Type B pancreatic cell (in vitro differentiated cells): Measurements from ENCODE around the gene EIF5A. TPM values are rescaled to one million over a fixed set of nuclear protein-coding genes. Genes with fewer than 3 reads are reported as not detected.
"Not testable (repeated sequence)": the region's sequence is repeated elsewhere in the genome, so short reads cannot be mapped to it uniquely, and the experiment has no call there.

Source experiments
- DNase-seq: peaks from one replicate; pipeline ENCODE4 v3.0.0; 2021; ENCODE audit warnings: mixed read lengths; ENCODE audit not compliant: unreplicated experiment; ENCODE audit errors: extremely low spot score
- H3K27ac Mint-ChIP-seq: 2 replicates; pipeline ENCODE4 v1.8.0; 2021; ENCODE audit warnings: mild to moderate bottlenecking, mixed read lengths
- H3K27me3 Mint-ChIP-seq: 2 replicates; pipeline ENCODE4 v1.8.0; 2021; ENCODE audit warnings: mixed read lengths
- H3K36me3 Mint-ChIP-seq: 2 replicates; pipeline ENCODE4 v1.8.0; 2021; ENCODE audit warnings: mixed read lengths
- H3K4me1 Mint-ChIP-seq: one replicate; pipeline ENCODE4 v1.8.0; 2021; ENCODE audit warnings: mixed read lengths; ENCODE audit not compliant: unreplicated experiment
- H3K4me3 Mint-ChIP-seq: 2 replicates; pipeline ENCODE4 v1.8.0; 2021; ENCODE audit warnings: mild to moderate bottlenecking, mixed read lengths
- H3K9me3 Mint-ChIP-seq: 2 replicates; pipeline ENCODE4 v1.8.0; 2021; ENCODE audit warnings: mixed read lengths
- CTCF ChIP-seq: fragments of 200-600 bp; sonication (generic); conservative IDR thresholded peaks from 2 replicates; pipeline ENCODE4 v1.5.0; 2021; ENCODE audit warnings: antibody characterized with exemption, mild to moderate bottlenecking
- total RNA-seq: library from RNA; stranded (reverse); gene quantifications from 2 replicates; pipeline ENCODE4 v1.2.1, GENCODE V29; 2021; ENCODE audit warnings: low replicate concordance

The EIF5A gene
- total RNA-seq, 1 donor from 2014 or later: 454 TPM

- Mint-ChIP-seq H3K9me3 (no peaks in the 10 kb centered on the region), H3K27ac (no peak overlapping the region), H3K27me3 (peaks cover 5% of the 10 kb centered on the region), H3K4me1 (peaks cover 2% of the 10 kb centered on the region), H3K4me3 (no peak overlapping the region), H3K36me3 (no peaks in the 10 kb centered on the region)
- no peak for DNase-seq
- no peak for TF ChIP-seq CTCF
Observed at GRCh38 chr17:7334938-7335538, 27.6 kb downstream of the EIF5A start.

GRCh38 chr17:7335765-7336164, 28.3 kb downstream of the EIF5A start:
- not testable (repeated sequence) for H3K27me3 Mint-ChIP-seq, H3K27ac Mint-ChIP-seq, H3K9me3 Mint-ChIP-seq, DNase-seq, H3K4me3 Mint-ChIP-seq, H3K4me1 Mint-ChIP-seq, H3K36me3 Mint-ChIP-seq

GRCh38 chr17:7336240-7337175, 29.1 kb downstream of the EIF5A start, which contains the start of gene ACAP1:
ACAP1 (plus strand) TSS chr17:7336529; CDS start chr17:7336735, 206 bp downstream.
- no peak within 1 kb of the TSS for H3K4me3 Mint-ChIP-seq
- no peaks in the 10 kb centered on the region for H3K4me1 Mint-ChIP-seq
- no peak for DNase-seq
- no peak within 1 kb of the TSS for H3K27ac Mint-ChIP-seq
- peaks cover 8% of the 10 kb centered on the region for H3K27me3 Mint-ChIP-seq
- no peaks in the 10 kb centered on the region for H3K9me3 Mint-ChIP-seq
- H3K36me3 Mint-ChIP-seq: no peaks in the 10 kb centered on the region
- no peak for TF ChIP-seq CTCF

- not testable (repeated sequence) for H3K4me1 Mint-ChIP-seq, H3K4me3 Mint-ChIP-seq, DNase-seq, H3K9me3 Mint-ChIP-seq, H3K36me3 Mint-ChIP-seq, H3K27ac Mint-ChIP-seq
- H3K27me3 Mint-ChIP-seq: peaks cover 12% of the 10 kb centered on the region
Observed at GRCh38 chr17:7337600-7337999, 30.2 kb downstream of the EIF5A start.

- peaks cover 21% of the 10 kb centered on the region for H3K27me3 Mint-ChIP-seq
Observed at GRCh38 chr17:7340179-7340578, 32.8 kb downstream of the EIF5A start.

GRCh38 chr17:7341842-7342241, 34.4 kb downstream of the EIF5A start:
- H3K27ac Mint-ChIP-seq: no peak overlapping the region
- no peak for TF ChIP-seq CTCF
- no peak overlapping the region for H3K4me3 Mint-ChIP-seq
- H3K36me3 Mint-ChIP-seq: no peaks in the 10 kb centered on the region
- no peaks in the 10 kb centered on the region for H3K9me3 Mint-ChIP-seq
- H3K27me3 Mint-ChIP-seq: peaks cover 26% of the 10 kb centered on the region
- H3K4me1 Mint-ChIP-seq: no peaks in the 10 kb centered on the region
- no peak for DNase-seq

More at GRCh38 chr17:7340179-7340578, 32.8 kb downstream of the EIF5A start:
- DNase-seq: no peak
- Mint-ChIP-seq H3K36me3 (no peaks in the 10 kb centered on the region), H3K4me1 (no peaks in the 10 kb centered on the region), H3K4me3 (no peak overlapping the region), H3K27ac (no peak overlapping the region), H3K9me3 (no peaks in the 10 kb centered on the region)
- TF ChIP-seq CTCF: no peak
